ENCODE data around the gene UMODL1. TPM values are rescaled to one million over a fixed set of nuclear protein-coding genes. Genes with fewer than 3 reads are reported as not detected.

The UMODL1 gene
- total and polyA plus RNA-seq, 8 donors: under 0.01 TPM; not detected in 7

DNA sequence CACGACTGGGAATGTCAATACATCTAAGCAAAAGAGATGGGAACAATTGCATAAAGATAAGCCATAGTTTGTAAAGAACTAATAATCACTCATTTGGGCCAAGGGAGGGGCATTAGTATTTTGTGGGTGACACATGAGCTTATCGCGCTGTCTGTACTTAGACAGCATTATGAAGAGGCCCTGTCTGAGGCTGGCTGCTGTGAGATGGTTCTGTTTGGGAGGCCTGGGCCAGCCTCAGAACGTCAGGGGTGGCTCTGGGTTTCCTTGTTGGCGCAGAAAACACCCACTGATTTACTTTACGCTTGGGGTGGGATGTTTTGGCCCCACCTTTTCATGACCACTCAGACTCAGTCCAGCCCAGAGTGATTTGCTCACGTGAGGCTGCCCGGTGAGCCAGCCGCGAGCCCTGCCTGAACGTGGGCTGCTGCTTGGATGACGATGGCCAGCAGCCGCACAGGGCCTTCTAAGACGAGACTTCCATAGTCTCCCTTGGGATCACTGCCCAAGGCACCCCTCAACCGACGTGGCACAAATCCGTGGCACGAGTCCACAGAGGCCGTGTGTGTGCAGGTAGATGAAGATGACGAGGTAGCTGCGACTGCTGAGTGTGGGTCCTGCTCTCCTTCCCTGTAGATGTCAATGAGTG lies 18.7 kb downstream of the UMODL1 start:
- Histone ChIP-seq H3K36me3 (no peaks in the 10 kb centered on the region), H3K4me3 (no peak overlapping the region), H3K27ac (no peak overlapping the region), H3K9me3 (peaks cover 0 to 9% (median 0%) of the 10 kb centered on the region in 4 donors), H3K27me3 (peaks cover 0 to 20% (median 0%) of the 10 kb centered on the region in 3 donors), H3K4me1 (peaks cover 0 to 14% (median 3%) of the 10 kb centered on the region in 4 donors)
- intact Hi-C loops (cut with DNase I; ENCODE audit: low total_unique reads): no loop called here
- no peak for DNase-seq
- TF ChIP-seq POLR2AphosphoS5 (IDR thresholded peaks at IDR 0.05) (no peak), POLR2A (IDR thresholded peaks at IDR 0.05) (no peak), EP300 (IDR thresholded peaks at IDR 0.05) (no peak)
- TF ChIP-seq, protein P1, sequence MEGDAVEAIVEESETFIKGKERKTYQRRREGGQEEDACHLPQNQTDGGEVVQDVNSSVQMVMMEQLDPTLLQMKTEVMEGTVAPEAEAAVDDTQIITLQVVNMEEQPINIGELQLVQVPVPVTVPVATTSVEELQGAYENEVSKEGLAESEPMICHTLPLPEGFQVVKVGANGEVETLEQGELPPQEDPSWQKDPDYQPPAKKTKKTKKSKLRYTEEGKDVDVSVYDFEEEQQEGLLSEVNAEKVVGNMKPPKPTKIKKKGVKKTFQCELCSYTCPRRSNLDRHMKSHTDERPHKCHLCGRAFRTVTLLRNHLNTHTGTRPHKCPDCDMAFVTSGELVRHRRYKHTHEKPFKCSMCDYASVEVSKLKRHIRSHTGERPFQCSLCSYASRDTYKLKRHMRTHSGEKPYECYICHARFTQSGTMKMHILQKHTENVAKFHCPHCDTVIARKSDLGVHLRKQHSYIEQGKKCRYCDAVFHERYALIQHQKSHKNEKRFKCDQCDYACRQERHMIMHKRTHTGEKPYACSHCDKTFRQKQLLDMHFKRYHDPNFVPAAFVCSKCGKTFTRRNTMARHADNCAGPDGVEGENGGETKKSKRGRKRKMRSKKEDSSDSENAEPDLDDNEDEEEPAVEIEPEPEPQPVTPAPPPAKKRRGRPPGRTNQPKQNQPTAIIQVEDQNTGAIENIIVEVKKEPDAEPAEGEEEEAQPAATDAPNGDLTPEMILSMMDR (IDR thresholded peaks at IDR 0.05): no peak
- WGBS, 5 donors: 89 to 93% (median 90%) methylated on average over 21 of the region's 21 CpGs

DNA sequence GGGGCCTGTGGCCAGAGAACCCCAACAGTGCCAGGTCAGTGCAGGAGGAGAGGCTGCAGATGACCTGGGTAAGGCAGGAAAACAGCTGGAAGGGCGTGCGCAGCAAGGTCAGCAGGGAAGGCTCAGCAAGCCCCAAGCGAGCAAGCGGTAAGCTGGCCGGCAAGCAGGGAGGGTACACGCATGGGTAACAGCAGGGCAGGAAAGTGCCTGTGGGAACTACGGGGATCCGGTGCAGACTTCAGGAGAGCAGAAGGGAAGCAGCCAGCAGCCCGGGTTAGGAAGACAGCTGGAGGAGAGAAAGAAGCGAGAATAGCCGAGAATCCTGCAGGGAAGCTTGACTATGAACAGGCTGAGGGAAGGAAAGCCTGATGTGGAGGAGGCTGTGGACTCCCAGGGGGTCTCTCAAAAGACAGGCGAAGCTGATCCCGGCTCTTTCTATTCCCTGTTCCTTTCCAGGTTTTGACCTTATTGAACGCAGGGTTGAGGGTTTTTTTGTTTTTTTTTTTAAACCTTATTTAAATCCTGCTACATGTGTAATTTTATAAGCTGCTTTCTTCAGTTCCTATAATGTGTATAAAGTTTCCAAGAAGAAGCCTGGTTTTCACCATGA lies 20.9 kb downstream of the UMODL1 start:
- 45 to 56% (median 54%) methylated on average over 14 of the region's 14 CpGs for WGBS, 5 donors
- peaks cover 0 to 2% (median under 1%) of the 10 kb centered on the region in 4 donors for H3K4me1 ChIP-seq
- H3K4me3 ChIP-seq: no peak overlapping the region
- TF ChIP-seq EP300 (IDR thresholded peaks at IDR 0.05) (no peak), POLR2AphosphoS5 (IDR thresholded peaks at IDR 0.05) (no peak), POLR2A (IDR thresholded peaks at IDR 0.05) (no peak)
- TF ChIP-seq, protein P1 (IDR thresholded peaks at IDR 0.05): no peak
- intact Hi-C loops (cut with DNase I; ENCODE audit: low total_unique reads): no loop called here
- no peaks in the 10 kb centered on the region for H3K36me3 ChIP-seq
- no peak overlapping the region for H3K27ac ChIP-seq
- peaks cover 0 to 14% (median 0%) of the 10 kb centered on the region in 4 donors for H3K9me3 ChIP-seq
- peaks cover 0 to 20% (median 0%) of the 10 kb centered on the region in 3 donors for H3K27me3 ChIP-seq
- DNase-seq: no peak

DNA sequence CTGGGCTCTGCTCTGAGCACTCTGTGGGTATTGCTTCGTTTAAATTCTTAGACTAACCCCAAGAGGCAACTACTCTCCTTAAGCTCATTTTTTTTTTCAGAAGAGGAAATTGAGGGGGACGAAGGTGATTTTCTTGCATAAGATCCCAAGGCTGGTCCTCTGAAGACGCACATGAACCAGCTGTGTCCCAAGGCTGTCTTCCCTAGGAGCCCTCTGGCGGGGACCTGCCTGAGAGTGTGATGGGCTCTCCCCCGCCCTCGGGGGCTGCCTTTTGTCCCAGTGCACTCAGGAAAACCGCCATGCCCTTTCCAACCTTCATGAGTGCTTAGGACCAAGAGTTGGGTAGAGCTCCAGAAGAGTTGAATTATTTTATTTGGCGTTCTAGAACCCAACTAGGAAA lies 21.7 kb downstream of the UMODL1 start:
- H3K4me1 ChIP-seq: peaks cover 0 to 10% (median under 1%) of the 10 kb centered on the region in 4 donors
- peaks cover 0 to 14% (median 0%) of the 10 kb centered on the region in 4 donors for H3K9me3 ChIP-seq
- H3K27ac ChIP-seq: no peak overlapping the region
- no peak overlapping the region for H3K4me3 ChIP-seq
- no peaks in the 10 kb centered on the region for H3K36me3 ChIP-seq
- TF ChIP-seq POLR2A (IDR thresholded peaks at IDR 0.05) (no peak), POLR2AphosphoS5 (IDR thresholded peaks at IDR 0.05) (no peak), EP300 (IDR thresholded peaks at IDR 0.05) (no peak)
- TF ChIP-seq, protein P1 (IDR thresholded peaks at IDR 0.05): no peak
- peaks cover 0 to 20% (median 0%) of the 10 kb centered on the region in 3 donors for H3K27me3 ChIP-seq
- DNase-seq: no peak
- intact Hi-C loops (cut with DNase I; ENCODE audit: low total_unique reads): no loop called here
- 63 to 80% (median 77%) methylated on average over 8 of the region's 8 CpGs for WGBS, 5 donors

DNA sequence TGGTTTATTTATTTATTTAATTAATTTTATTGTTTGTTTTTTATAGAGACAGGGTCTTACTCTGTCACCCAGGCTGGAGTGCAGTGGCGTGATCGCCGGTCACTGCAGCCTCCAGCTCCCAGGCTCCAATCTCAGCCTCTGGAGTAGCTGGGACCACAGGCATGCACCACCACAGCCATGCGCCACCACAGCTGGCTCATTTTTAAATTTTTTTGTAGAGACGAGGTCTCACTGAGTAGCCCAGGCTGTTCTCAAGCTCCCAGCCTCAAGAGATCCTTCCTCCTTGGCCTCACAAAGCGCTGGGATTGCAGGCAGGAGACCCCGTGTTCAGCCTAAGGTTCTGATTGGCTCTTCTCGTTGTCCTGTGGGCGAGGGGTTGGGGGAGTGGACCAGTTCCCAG lies 22.1 kb downstream of the UMODL1 start:
- WGBS, 5 donors: 88 to 93% (median 90%) methylated on average over 9 of the region's 9 CpGs
- no peak for DNase-seq
- peaks cover 0 to 14% (median 3%) of the 10 kb centered on the region in 4 donors for H3K4me1 ChIP-seq
- intact Hi-C loops (cut with DNase I; ENCODE audit: low total_unique reads): no loop called here
- H3K9me3 ChIP-seq: peaks cover 0 to 14% (median 0%) of the 10 kb centered on the region in 4 donors
- H3K27me3 ChIP-seq: peaks cover 0 to 20% (median 0%) of the 10 kb centered on the region in 3 donors
- no peaks in the 10 kb centered on the region for H3K36me3 ChIP-seq
- TF ChIP-seq POLR2AphosphoS5 (IDR thresholded peaks at IDR 0.05): no peak
- no peak for TF ChIP-seq EP300 (IDR thresholded peaks at IDR 0.05)
- TF ChIP-seq, protein P1 (IDR thresholded peaks at IDR 0.05): no peak
- TF ChIP-seq POLR2A (IDR thresholded peaks at IDR 0.05): no peak
- no peak overlapping the region for H3K4me3 ChIP-seq
- H3K27ac ChIP-seq: no peak overlapping the region

All from stomach (tissue), 9 donors.